Fibroblast of pulmonary artery (primary cell): ENCODE data around the gene RPTOR.

Experiments
- DNase-seq: peaks from one replicate; pipeline ENCODE4 v3.0.0-alpha.2; 2010; ENCODE audit warnings: low read depth
- H3K4me3 ChIP-seq: replicated peaks from 2 replicates; pipeline ENCODE4 v1.5.1; 2011; ENCODE audit warnings: low read depth, mild to moderate bottlenecking, control low read depth, low read length, moderate library complexity
- CTCF ChIP-seq: IDR thresholded peaks from 2 replicates; pipeline ENCODE4 v1.5.1; 2011; ENCODE audit warnings: mild to moderate bottlenecking, control low read depth, low read length, inconsistent platforms; ENCODE audit errors: missing control alignments

RPTOR gene, protein sequence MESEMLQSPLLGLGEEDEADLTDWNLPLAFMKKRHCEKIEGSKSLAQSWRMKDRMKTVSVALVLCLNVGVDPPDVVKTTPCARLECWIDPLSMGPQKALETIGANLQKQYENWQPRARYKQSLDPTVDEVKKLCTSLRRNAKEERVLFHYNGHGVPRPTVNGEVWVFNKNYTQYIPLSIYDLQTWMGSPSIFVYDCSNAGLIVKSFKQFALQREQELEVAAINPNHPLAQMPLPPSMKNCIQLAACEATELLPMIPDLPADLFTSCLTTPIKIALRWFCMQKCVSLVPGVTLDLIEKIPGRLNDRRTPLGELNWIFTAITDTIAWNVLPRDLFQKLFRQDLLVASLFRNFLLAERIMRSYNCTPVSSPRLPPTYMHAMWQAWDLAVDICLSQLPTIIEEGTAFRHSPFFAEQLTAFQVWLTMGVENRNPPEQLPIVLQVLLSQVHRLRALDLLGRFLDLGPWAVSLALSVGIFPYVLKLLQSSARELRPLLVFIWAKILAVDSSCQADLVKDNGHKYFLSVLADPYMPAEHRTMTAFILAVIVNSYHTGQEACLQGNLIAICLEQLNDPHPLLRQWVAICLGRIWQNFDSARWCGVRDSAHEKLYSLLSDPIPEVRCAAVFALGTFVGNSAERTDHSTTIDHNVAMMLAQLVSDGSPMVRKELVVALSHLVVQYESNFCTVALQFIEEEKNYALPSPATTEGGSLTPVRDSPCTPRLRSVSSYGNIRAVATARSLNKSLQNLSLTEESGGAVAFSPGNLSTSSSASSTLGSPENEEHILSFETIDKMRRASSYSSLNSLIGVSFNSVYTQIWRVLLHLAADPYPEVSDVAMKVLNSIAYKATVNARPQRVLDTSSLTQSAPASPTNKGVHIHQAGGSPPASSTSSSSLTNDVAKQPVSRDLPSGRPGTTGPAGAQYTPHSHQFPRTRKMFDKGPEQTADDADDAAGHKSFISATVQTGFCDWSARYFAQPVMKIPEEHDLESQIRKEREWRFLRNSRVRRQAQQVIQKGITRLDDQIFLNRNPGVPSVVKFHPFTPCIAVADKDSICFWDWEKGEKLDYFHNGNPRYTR (N-terminal part only)

GRCh38 chr17:80544655-80545498, at the start of gene RPTOR:
Gene RPTOR, plus strand, starts transcription at chr17:80544838. Its CDS starts 792 bp downstream, at chr17:80545630.
- peak within 1 kb of the TSS; percentile 98 for H3K4me3 ChIP-seq
- TF ChIP-seq CTCF = no peak
- DNase-seq = peak; percentile 93

GRCh38 chr17:80497726-80498241, 46.9 kb upstream of the RPTOR start:
- H3K4me3 ChIP-seq = no peak overlapping the region

GRCh38 chr17:80498242-80498919, 46.3 kb upstream of the RPTOR start:
- no peak overlapping the region for H3K4me3 ChIP-seq
- peak; percentile 47 for DNase-seq
- TF ChIP-seq CTCF = no peak

More at GRCh38 chr17:80497726-80498241, 46.9 kb upstream of the RPTOR start:
- DNase-seq = no peak
- no peak for TF ChIP-seq CTCF

DNA sequence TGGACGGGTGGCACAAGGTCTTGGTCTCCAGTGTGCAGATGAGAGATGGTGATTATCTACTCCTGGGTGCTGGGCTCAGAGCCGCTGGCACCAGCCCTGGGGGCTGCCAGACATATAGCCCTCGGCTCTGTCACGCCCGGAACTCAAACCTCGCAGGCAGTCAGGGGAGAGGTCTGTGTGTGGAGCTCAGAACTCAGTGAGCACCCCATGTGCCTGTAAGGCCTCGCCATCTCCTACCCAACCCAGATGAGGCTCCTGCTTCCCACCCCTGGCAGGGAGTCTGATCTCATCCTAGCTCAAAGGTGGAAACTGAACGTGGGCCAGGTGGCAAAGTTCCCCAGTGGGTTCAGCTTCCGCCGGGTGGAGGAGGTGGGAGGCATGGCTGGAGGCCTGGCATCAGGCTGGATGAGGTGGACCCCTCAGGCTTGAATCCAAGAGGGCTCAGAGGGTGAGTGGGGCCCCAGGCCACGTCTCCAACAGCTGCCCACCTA, 45.7 kb upstream of the RPTOR start:
- TF ChIP-seq CTCF = no peak
- H3K4me3 ChIP-seq = no peak overlapping the region
- no peak for DNase-seq

- no peak for DNase-seq
- no peak overlapping the region for H3K4me3 ChIP-seq
- no peak for TF ChIP-seq CTCF
Observed at GRCh38 chr17:80499560-80499959, 45.1 kb upstream of the RPTOR start.
